HFF-Myc (cell line): Measurements from ENCODE around the gene KCNQ1.

ENCODE experiments used
- DNase-seq: peaks from one replicate; pipeline ENCODE4 v3.0.0-alpha.2; 2011; ENCODE audit warnings: low read depth; ENCODE audit errors: extremely low read depth
- H3K4me3 ChIP-seq: replicated peaks from 2 replicates; pipeline ENCODE4 v1.5.1; 2011; ENCODE audit warnings: low read depth, mild to moderate bottlenecking, control low read depth, low read length
- TF ChIP-seq, protein P1 (sequence below): IDR thresholded peaks from 2 replicates; pipeline ENCODE4 v1.5.1; 2012; ENCODE audit warnings: mild to moderate bottlenecking, low read depth, low read length, control low read depth; ENCODE audit errors: missing control alignments

KCNQ1 gene

GRCh38 chr11:2592559-2593392 lies 148.0 kb downstream of the KCNQ1 start:
- DNase-seq = no peak
- TF ChIP-seq, protein P1, sequence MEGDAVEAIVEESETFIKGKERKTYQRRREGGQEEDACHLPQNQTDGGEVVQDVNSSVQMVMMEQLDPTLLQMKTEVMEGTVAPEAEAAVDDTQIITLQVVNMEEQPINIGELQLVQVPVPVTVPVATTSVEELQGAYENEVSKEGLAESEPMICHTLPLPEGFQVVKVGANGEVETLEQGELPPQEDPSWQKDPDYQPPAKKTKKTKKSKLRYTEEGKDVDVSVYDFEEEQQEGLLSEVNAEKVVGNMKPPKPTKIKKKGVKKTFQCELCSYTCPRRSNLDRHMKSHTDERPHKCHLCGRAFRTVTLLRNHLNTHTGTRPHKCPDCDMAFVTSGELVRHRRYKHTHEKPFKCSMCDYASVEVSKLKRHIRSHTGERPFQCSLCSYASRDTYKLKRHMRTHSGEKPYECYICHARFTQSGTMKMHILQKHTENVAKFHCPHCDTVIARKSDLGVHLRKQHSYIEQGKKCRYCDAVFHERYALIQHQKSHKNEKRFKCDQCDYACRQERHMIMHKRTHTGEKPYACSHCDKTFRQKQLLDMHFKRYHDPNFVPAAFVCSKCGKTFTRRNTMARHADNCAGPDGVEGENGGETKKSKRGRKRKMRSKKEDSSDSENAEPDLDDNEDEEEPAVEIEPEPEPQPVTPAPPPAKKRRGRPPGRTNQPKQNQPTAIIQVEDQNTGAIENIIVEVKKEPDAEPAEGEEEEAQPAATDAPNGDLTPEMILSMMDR = no peak
- H3K4me3 ChIP-seq = no peak overlapping the region

DNA sequence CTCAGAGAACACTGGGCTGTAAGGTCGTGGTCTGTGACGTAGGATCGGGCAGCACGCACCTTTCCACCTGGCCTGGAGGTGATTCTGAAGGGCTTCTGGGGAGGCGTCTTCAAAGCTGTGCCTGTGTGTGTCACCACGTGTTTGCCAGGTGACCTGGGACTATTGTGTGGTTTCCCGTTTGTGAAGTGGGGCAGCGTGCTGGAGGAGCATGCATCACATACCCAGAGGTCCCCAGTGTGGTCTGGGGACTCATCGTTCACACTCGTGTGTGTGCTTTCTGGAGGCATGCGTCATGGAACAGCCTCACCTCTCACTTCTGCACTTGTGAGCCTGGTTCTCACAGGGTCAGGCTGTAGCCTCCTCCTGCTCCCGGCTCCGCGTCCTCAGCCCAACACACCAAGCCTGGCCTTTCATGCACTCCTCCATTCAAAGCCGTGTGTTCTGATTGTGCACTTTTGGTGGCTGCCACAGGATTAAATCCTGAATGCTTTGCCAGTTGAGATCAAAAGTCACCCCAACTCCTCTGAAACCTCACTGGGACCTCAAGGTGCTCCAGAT lies 148.7 kb downstream of the KCNQ1 start:
- DNase-seq = no peak
- H3K4me3 ChIP-seq = no peak overlapping the region
- TF ChIP-seq, protein P1 = no peak

DNA sequence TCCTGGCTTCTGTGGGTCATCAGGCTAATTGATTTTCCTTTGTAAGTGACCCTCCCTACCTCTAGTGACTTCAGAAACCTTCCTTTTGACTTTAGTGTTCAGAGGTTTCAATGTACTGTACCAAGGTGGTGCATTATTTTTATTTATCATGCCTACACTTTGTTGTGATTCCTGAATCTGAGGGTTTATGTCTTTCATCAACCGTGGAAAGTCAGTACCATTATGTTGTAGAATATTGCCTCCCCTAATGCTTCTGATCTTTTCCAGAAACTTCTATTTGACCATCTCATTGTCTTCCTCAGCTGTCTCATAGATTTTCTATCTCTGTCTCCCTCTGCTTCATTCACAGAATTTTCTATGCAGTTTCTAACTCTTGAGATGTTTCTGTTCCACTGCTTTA lies 149.5 kb downstream of the KCNQ1 start:
- TF ChIP-seq, protein P1 = no peak
- no peak overlapping the region for H3K4me3 ChIP-seq
- DNase-seq = no peak

GRCh38 chr11:2595204-2595603 lies 150.4 kb downstream of the KCNQ1 start:
- no peak overlapping the region for H3K4me3 ChIP-seq
- TF ChIP-seq, protein P1 = no peak
- DNase-seq = no peak

DNA sequence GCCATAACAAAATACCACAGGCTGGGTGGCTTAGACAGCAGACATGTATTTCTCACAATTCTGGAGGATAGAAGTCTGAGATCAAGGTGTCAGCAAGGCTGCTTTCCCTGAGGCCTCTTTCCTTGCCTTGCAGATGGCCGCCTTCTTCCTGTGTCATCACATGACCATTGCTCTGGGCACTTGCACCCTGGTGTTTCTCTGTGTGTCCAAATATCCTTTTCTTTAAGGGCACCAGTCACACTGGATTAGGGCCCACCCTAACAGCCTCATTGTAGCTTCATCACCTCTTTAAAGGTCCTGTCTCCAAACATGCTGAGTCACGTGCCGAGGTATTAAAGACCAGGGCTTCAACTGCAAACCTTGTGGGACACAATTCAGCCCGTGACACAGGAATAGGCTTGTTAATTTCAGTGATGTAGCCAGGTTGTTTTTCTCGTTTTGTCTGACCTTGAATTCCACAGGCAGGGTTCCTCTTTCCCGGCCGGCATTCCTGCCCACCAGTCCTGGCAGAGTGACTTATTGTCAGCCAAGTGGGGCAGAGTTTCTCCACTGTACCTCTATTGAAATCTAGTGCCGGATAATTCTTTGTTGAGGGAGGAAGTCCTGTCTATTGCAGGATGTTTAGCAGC lies 154.9 kb downstream of the KCNQ1 start:
- H3K4me3 ChIP-seq = no peak overlapping the region
- no peak for DNase-seq
- TF ChIP-seq, protein P1 = no peak

DNA sequence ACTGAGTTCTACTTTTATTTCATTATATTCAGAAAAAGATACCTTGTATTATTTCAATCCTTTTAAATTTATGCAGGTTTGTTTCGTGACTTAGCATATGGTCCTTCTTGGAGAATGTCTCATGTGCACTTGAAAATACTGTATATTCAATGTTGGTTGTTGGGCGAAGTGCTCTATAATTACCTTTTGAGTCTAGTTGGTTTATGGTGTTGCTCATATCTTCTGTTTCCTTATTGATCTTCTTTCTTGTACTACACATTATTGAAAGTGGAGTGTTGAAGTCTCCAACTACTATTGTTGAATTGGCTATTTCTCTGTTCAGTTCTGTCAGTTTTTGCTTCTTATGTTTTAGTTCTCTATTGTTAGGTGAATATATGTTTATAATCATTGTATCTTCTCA lies 164.5 kb downstream of the KCNQ1 start:
- TF ChIP-seq, protein P1 = no peak
- DNase-seq = no peak
- H3K4me3 ChIP-seq = no peak overlapping the region
